GM12873 (cell line): ENCODE results near the gene NFIA.

Source experiments
- TF ChIP-seq, protein P1 (sequence below): IDR thresholded peaks from 2 replicates; pipeline ENCODE4 v1.5.1; 2012; ENCODE audit warnings: low read depth, mild to moderate bottlenecking, moderate library complexity, low read length, control low read depth; ENCODE audit not compliant: insufficient read depth; ENCODE audit errors: missing control alignments

The NFIA gene

GRCh38 chr1:61208172-61208571 is 125.8 kb downstream of the NFIA start:
- TF ChIP-seq, protein P1, sequence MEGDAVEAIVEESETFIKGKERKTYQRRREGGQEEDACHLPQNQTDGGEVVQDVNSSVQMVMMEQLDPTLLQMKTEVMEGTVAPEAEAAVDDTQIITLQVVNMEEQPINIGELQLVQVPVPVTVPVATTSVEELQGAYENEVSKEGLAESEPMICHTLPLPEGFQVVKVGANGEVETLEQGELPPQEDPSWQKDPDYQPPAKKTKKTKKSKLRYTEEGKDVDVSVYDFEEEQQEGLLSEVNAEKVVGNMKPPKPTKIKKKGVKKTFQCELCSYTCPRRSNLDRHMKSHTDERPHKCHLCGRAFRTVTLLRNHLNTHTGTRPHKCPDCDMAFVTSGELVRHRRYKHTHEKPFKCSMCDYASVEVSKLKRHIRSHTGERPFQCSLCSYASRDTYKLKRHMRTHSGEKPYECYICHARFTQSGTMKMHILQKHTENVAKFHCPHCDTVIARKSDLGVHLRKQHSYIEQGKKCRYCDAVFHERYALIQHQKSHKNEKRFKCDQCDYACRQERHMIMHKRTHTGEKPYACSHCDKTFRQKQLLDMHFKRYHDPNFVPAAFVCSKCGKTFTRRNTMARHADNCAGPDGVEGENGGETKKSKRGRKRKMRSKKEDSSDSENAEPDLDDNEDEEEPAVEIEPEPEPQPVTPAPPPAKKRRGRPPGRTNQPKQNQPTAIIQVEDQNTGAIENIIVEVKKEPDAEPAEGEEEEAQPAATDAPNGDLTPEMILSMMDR: no peak

DNA sequence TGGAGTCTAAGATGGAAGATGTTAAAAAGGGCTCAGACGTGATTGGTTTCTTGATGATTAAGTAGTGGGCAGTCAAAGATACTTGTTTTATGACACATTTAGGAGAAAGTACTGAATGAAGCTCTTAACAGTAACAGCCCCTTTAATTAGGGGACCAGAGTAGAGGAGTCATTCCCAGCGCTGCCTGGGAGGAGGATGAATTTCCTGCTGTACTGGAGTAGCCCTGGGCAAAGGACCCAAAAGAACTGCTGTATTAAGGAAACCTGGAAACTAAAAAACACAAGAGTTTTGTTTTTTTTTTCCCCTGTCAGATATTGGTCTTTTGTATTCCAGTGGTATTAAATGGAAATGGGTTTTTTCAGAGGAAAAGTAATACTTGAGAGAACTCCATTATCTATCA is 126.5 kb downstream of the NFIA start:
- TF ChIP-seq, protein P1: no peak

- TF ChIP-seq, protein P1: no peak
Observed at GRCh38 chr1:61210435-61211154, 128.2 kb downstream of the NFIA start.

GRCh38 chr1:61213245-61214011 is 131.1 kb downstream of the NFIA start:
- TF ChIP-seq, protein P1: no peak

DNA sequence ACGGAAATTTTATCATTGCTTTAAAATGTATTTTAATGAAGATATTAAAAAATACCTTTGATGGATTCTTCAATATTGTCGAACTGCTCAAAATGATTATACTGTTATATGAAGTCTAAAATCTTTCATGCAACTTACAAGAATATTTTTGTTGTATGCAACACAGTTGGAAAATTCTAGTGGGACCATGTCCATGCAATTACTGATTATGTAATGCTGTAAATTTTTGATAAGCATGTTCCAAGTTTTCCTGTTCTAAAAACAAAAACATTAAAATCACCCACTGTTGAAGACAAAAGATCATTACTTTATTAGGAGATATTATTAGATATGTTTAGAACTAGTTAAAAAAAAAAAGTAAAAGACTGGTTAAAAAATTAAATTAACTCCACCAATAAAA is 132.8 kb downstream of the NFIA start:
- TF ChIP-seq, protein P1: no peak

DNA sequence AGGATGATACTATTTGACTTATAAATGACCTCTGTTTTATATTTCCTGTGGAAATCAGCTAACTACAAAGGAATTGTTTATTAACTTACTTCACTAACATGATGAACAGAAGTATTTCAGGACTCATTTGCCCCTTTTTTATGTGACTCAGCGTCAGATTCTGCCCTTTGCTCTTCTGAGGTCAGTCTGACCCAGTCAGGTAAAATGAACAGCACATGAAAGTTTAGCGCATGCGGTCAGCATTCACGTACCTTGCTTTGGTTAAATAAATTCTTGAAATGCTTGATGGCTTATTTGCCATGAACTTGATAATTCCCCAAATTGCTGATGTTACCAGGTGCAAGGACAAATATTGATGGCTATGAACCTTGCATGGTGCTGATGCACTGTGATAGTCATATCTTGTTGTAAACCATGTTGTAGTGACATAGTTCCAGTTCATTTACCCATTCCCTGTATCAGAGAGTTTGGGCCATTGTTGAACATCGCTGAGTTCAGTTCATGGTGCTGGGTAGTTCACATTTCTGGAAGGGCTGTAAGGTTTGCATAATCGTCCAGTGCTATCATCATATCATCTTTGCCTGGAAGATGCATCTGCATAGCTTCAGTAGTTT is 133.4 kb downstream of the NFIA start:
- TF ChIP-seq, protein P1: no peak

DNA sequence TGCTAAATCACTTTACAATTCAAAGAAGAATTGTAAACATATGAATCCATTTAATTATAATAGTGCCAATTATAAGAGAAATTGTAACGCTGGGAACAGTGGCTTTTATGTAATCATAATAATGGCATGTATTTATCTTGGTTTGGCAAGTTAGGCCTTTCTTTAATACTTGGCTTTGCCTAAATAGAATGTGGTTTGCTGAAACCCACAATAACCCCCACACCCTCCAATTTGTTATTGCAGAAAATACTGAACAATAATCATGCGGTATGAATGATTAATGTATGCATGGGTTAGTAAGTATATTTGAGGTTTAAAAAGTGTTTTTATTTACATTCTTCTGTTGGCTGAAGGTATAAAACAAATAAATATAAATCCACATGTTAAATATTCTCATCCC is 138.2 kb downstream of the NFIA start:
- TF ChIP-seq, protein P1: no peak
